GM12892 (cell line): ENCODE results near the gene MICAL2.

ENCODE experiments used
- POLR2A ChIP-seq: IDR thresholded peaks from 2 replicates; pipeline ENCODE4 v1.6.1; 2011; ENCODE audit warnings: low read depth, low read length, control low read depth
- POLR2AphosphoS5 ChIP-seq: IDR thresholded peaks from 2 replicates; pipeline ENCODE4 v1.6.1; 2011; ENCODE audit warnings: low read depth, low read length, control low read depth

- no peak for TF ChIP-seq POLR2A
- TF ChIP-seq POLR2AphosphoS5 = no peak
Measured at GRCh38 chr11:12183827-12184620, 73.6 kb downstream of the MICAL2 start.
